ENCODE measurements around the gene FCRL6.

The FCRL6 gene

GRCh38 chr1:159838715-159839114, 36.6 kb downstream of the FCRL6 start:
- DNase-seq = no peak

DNA sequence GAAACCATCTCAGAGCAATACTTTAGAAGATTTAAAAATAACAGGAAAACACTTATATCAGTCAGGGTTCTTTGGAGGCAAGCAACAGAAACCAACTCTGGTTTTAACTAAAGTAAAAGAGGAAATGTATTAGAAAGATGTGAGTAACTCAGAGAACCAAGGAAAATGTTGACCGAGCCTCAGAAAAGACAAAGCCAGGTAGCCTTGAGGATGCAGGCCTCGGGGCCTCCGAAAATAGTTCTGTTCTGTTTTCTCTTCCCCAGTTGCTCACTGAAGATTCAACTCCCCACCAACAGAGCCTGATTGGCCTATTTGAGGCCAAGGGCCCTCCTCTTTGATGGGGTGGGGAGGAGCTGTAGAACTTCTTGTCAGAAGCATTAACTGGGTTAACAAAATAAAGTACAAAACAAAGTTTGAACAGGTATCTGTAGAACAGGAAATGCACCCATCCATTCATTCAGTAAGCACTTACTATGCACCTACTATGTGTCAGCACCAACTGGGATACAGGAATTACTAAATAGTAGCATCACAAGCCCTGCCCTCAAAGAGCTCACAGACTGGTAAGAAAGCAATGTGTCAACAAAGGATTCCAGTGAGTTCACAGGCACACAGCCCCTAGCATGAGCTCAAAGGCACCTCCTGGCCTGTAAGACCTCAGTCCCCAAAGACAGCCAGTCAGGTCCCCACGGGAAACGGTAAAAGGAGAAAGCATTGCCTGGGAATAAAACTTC, 37.1 kb downstream of the FCRL6 start:
- DNase-seq = no peak

DNA sequence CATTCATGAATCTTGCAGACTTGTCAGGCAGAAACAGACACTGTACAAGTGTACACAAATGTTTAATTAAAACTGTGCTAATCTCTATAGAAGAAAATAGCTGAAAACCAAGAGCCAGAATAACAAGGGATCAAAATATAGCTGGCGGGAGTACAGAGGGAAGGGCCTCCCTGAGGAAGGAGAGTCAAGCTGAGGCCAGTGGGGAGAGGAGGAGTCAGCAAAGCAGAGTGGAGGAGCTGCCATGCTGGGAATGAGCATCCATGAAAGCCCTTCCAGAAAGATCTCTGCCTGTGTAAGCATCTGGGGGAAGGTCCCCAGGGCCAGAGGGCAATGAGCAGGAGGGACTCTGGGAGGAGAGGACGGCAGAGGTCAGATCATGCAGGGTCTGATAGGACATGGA, 39.6 kb downstream of the FCRL6 start:
- DNase-seq = no peak

DNA sequence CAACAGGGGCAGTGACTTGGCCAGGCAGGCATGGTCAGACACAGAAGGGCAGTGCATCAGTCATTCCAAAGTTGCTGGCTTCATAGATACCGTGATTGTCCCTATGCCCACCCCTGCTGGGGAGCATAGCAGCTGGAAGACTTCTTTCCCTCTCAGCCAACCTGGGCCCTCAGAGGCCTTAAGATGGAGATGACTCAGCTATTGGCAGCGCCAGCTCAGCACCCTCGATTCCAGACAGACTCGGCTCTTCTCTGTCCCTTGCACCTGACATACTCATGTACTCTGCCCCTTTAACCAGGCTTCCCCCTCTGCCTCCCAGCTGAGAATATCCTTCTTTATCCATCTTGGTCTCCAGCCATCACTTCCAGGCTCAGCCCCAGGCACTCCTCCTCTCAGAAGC, 41.3 kb downstream of the FCRL6 start:
- DNase-seq = no peak

DNA sequence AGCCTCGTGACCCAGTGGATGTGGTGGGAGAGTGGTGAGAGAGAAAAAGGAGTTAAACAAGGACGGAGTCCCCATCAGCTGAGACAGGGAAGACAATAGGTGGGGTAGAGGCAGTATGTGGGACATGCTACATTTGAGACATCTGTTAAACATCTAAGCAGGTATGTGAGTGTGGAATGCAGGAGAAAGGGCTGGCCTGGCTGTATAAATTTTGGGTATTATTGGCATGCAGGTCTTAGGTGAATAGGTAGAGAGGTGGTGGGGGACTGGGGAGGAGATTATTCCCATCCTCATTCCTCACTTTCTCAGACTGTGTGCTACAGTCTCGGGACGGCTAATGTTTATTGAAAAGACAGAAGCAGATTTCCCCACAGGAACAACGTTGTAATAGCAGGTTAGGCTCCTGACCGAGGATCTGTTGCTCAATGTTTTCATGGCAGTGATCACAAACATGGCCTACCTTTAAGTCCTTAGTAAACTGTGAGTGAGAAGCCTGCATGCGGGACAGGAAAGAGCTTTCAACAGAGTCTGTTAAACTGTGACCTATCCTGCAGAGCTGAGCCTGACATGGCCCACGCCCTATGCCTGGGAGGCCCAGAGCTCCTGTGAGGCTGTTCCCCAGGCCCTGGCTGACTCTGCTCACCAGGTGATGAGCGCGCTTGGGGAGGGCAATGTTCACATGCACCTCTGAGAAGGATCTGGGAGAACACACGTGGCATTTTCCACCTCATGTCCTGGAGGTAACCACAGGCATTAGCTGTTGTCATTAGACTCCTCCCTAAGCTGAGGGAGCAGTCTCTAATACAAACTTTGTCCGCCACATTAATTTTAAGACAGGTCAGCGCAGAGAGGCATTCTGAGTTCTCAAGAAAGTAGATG, 43.8 kb downstream of the FCRL6 start:
- DNase-seq = no peak

DNA sequence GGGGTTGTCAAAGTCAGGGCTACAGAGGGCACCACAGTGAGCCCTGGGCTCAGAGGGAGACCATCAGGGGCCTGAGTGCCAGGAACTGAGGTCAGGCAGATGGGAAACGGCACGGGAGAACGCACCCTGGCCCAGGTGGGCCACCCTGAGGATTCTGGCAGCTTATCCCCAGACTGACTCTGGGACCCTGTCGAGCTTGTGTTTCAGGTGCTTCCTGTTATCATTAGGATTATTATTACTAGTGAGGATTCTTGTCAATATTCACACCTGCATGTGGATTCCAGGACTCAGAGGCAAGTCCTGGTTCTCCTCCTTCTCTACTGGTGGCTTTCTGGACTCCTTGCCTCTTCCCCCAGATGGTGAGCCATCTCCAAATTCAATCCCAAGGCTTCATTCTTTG, 45.1 kb downstream of the FCRL6 start:
- no peak for DNase-seq

GRCh38 chr1:159848326-159848725, 46.2 kb downstream of the FCRL6 start:
- no peak for DNase-seq

DNA sequence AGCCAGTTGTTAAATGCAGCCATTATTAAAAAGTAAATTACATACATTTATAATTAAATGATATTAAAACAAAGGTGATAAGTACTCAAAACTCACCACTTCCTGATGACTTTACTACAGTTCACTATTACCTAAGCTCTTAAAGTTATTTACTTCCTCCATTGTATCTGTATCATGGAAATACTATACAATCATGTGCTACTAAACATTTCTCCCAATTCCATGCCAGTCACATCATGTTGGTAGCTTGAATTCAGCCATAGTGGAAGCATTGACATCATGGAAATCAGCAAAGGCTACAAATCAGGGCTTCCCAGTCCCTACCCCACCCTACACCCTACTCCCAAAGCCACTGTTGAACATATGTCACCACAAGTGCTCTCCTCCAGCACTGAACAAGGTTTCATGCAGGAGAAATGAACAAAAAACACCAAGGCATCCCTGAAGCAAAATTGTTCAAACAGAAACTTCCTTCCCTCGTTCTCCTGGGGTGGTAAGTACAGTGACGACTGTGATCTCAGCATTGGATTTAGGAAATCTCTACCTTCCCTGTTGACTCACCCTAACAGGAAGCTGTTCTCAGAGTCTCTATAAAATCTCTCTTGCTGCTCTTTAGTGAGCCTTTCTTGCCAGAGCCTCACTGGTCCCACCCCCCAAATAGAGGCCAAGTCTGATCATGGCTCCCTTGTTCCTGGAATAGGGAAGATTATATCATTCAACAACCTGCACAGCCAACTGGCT, 47.6 kb downstream of the FCRL6 start:
- DNase-seq = no peak

DNA sequence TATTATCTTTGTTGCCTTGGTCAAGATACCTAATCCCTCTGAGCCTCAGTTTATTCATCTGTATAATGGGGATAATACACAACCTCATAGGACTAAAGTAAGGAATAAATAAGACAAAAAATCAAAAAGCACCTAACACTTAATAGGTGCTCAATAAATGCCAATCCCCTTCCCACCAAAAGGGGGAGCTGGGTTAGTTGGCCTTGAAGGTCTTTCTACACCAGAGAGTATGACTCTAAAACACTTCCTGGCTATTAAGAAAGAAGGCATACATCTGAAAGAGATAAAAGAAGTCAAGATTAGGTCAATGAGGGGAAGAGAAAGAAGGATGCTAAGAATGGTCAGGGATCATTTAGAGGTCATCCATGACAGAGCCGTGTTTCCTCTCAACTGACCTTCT, 49.2 kb downstream of the FCRL6 start:
- DNase-seq = no peak

DNA sequence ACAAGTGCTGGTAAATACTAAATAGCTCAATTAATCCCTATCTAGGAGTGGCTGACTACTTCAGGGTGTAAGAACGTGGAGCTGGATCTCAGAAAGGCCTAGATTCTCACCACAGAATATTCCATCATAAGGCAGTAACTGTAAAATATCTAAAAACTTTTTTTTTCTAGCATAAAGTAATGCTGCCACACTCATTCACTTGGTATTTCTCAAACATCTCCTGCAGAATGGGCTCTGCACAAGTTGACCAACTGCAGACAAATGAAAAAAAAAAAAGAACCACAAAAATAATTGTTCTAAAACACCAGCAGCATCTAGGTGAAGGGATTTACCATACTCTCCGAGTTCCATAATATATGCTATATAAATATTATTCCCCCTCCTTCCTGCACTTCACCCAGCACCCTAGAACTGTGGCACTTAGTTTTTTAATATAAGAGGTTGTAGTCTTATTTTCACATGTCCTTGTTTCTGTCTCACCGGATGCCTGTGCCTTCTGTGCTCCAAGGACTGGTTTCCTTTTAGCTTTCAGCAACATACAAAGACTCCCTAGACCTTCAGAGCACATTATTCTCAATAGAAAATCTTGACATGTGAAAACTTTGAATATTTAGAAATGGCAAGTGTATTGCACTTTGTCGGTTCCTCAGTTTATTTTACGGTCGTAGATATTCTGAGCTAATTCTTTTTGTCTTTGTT, 51.4 kb downstream of the FCRL6 start:
- DNase-seq = no peak

GRCh38 chr1:159854116-159854692, 52.0 kb downstream of the FCRL6 start:
- DNase-seq = no peak

GRCh38 chr1:159854693-159855192, 52.6 kb downstream of the FCRL6 start:
- DNase-seq = no peak

DNA sequence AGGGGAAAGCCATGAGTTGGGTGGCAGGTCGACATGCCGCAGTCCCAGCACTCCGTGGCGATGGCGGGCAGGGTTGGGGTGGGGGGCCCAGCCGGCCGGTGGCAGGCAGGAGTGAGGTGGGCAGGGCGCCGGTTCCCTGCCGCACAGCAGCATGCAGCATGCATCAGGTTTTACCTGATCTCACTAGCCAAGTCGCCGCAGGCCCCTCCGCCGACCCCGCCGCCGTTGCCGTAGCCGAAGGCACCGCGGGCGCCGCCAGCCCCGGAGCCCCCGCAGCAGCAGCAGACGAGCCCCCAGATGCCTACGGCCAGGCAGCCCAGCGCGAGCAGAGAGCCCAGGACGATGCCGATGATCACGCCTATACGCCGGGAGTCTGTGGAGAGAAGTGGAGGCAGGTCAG, 53.5 kb downstream of the FCRL6 start:
- no peak for DNase-seq

DNA sequence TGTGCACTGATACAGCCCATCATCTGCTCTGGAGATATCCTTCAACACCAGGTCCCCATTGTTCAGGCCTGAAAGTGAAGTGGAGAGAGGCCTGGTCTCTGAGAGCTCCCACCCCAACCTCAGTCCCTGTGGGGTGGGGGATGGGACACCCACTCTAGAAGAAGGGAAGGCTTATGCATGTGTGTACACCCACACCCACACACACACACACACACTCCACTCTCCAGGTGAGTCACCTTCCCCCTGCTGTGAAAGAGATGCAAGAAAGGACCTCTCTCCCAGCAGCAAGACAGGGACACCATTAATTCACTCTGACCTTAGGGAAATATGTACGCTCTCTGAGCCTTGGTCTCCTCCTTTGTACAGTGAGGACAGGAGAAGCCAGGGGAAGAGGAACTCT, 54.4 kb downstream of the FCRL6 start:
- DNase-seq = no peak

- no peak for DNase-seq
Observed at GRCh38 chr1:159857889-159858288, 55.7 kb downstream of the FCRL6 start.

- DNase-seq = no peak
Observed at GRCh38 chr1:159859767-159860322, 57.7 kb downstream of the FCRL6 start.

- no peak for DNase-seq
Observed at GRCh38 chr1:159860456-159860855, 58.3 kb downstream of the FCRL6 start.

DNA sequence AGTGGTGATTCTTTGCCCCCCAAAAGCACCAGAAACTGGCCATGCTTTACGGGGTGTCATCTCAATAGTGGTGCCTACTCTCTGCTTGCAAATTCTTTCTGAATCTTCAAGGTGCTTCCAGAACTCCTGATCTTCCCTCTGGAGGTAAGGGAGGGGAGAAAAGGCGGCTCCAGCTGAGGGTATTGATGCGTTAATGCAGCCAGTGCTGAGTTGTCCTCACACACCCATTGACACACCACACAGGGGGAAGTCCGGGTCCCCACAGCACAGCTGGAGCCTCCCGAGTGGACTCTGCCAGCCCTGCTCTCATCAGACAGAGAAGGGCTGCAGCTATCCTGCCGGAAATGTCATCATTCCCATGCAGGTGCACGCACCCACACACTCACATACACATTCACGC, 59.1 kb downstream of the FCRL6 start:
- DNase-seq = no peak

DNA sequence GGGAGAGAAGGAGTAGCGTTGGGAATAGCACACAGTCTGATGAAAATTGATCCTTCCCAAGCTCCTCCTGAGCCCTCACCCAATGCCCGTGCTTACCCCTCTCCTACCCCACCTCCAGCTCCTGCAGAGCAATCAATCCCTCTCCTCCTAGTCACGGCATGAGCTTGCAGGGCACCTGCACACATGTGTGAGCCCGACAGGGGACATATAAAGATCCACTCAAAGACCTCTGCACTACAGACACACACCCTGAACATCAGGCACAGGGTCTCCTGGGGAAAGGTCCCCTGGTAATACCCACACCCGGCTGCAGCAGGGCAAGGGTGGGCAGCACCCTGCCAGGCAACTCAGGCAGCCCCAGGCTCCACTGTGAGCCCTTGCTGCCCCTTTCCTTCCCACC, 59.9 kb downstream of the FCRL6 start:
- DNase-seq = no peak

GRCh38 chr1:159862557-159862956, 60.4 kb downstream of the FCRL6 start, which contains the start of gene VSIG8:
Gene VSIG8, minus strand, starts transcription at chr1:159862657. Its CDS starts 136 bp downstream, at chr1:159862521.
- no peak for DNase-seq

GRCh38 chr1:159864262-159864661, 62.1 kb downstream of the FCRL6 start:
- no peak for DNase-seq
